H9 (cell line): ENCODE data around the gene CDIPT. TPM values are rescaled to one million over a fixed set of nuclear protein-coding genes. Genes with fewer than 3 reads are reported as not detected.
A peak's percentile ranks its signal among the peaks of the same experiment; 100 is the strongest.
"Not testable (repeated sequence)": the region's sequence is repeated elsewhere in the genome, so short reads cannot be mapped to it uniquely, and the experiment has no call there.

Experiments used
- DNase-seq: peaks from one replicate; pipeline ENCODE4 v3.0.0-alpha.2; 2017
- H2AFZ ChIP-seq: one replicate; pipeline ENCODE4 v1.6.1; 2013; ENCODE audit warnings: mild to moderate bottlenecking, low read length, control low read depth, moderate library complexity
- H2AK5ac ChIP-seq: 2 replicates; pipeline ENCODE4 v1.6.1; 2013; ENCODE audit warnings: low read length, control low read depth, mixed read lengths; ENCODE audit not compliant: insufficient read length
- H2BK120ac ChIP-seq: one replicate; pipeline ENCODE4 v1.6.1; 2013; ENCODE audit warnings: low read depth, mild to moderate bottlenecking, low read length, control low read depth, inconsistent platforms; ENCODE audit not compliant: poor library complexity, severe bottlenecking
- H2BK12ac ChIP-seq: 2 replicates; pipeline ENCODE4 v1.6.1; 2013; ENCODE audit warnings: low read length, control low read depth, mixed read lengths, low read depth; ENCODE audit not compliant: insufficient read length
- H2BK15ac ChIP-seq: 2 replicates; pipeline ENCODE4 v1.6.1; 2013; ENCODE audit warnings: low read depth, low read length, control low read depth
- H2BK20ac ChIP-seq: one replicate; pipeline ENCODE4 v1.6.1; 2013; ENCODE audit warnings: low read depth, mild to moderate bottlenecking, low read length, control low read depth, inconsistent platforms; ENCODE audit not compliant: poor library complexity, severe bottlenecking
- H2BK5ac ChIP-seq: 2 replicates; pipeline ENCODE4 v1.6.1; 2013; ENCODE audit warnings: low read length, control low read depth, mixed read lengths; ENCODE audit not compliant: insufficient read length
- H3K14ac ChIP-seq: 2 replicates; pipeline ENCODE4 v1.6.1; 2013; ENCODE audit warnings: low read length, control low read depth; ENCODE audit not compliant: insufficient read depth
- H3K18ac ChIP-seq: 2 replicates; pipeline ENCODE4 v1.6.1; 2013; ENCODE audit warnings: low read depth, mild to moderate bottlenecking, mixed read lengths, low read length, control low read depth; ENCODE audit not compliant: insufficient read length
- H3K23ac ChIP-seq: 2 replicates; pipeline ENCODE4 v1.6.1; 2013; ENCODE audit warnings: low read length, control low read depth, mixed read lengths, low read depth; ENCODE audit not compliant: insufficient read length
- H3K23me2 ChIP-seq: 2 replicates; pipeline ENCODE4 v1.6.1; 2013; ENCODE audit warnings: low read depth, mild to moderate bottlenecking, mixed read lengths, low read length, control low read depth; ENCODE audit not compliant: insufficient read length, poor library complexity, severe bottlenecking
- H3K27ac ChIP-seq: 2 replicates; pipeline ENCODE4 v1.5.1; 2013; ENCODE audit warnings: low read length, control low read depth, mixed read lengths, low read depth; ENCODE audit not compliant: insufficient read length
- H3K27me3 ChIP-seq: 2 replicates; pipeline ENCODE4 v1.6.1; 2013; ENCODE audit warnings: low read length, control low read depth, inconsistent platforms; ENCODE audit not compliant: insufficient read depth
- H3K4ac ChIP-seq: 2 replicates; pipeline ENCODE4 v1.6.1; 2013; ENCODE audit warnings: low read depth, mild to moderate bottlenecking, control low read depth, inconsistent platforms, low read length, moderate library complexity
- H3K4me1 ChIP-seq: 2 replicates; pipeline ENCODE4 v1.6.1; 2013; ENCODE audit warnings: low read length, control low read depth, inconsistent platforms; ENCODE audit not compliant: insufficient read depth
- H3K4me2 ChIP-seq: 2 replicates; pipeline ENCODE4 v1.6.1; 2013; ENCODE audit warnings: low read length, control low read depth, mixed read lengths; ENCODE audit not compliant: insufficient read length, insufficient read depth
- H3K56ac ChIP-seq: 2 replicates; pipeline ENCODE4 v1.6.1; 2013; ENCODE audit warnings: low read depth, mild to moderate bottlenecking, mixed read lengths, low read length, control low read depth; ENCODE audit not compliant: insufficient read length
- H3K79me1 ChIP-seq: 2 replicates; pipeline ENCODE4 v1.6.1; 2013; ENCODE audit warnings: low read depth, mild to moderate bottlenecking, moderate library complexity, low read length, control low read depth, inconsistent platforms; ENCODE audit not compliant: insufficient read depth, poor library complexity, severe bottlenecking
- H3K79me2 ChIP-seq: 2 replicates; pipeline ENCODE4 v1.6.1; 2013; ENCODE audit warnings: low read length, control low read depth, inconsistent platforms; ENCODE audit not compliant: insufficient read depth
- H3K9ac ChIP-seq: 2 replicates; pipeline ENCODE4 v1.6.1; 2013; ENCODE audit warnings: low read length, control low read depth, mixed read lengths; ENCODE audit not compliant: insufficient read length; ENCODE audit errors: extremely low read depth
- H3K9me3 ChIP-seq: one replicate; pipeline ENCODE4 v1.6.1; 2013; ENCODE audit warnings: low read depth, low read length, inconsistent platforms; ENCODE audit not compliant: control insufficient read depth
- H3T11ph ChIP-seq: one replicate; pipeline ENCODE4 v1.6.1; 2013; ENCODE audit warnings: mild to moderate bottlenecking, low read length, control low read depth, inconsistent platforms
- H4K20me1 ChIP-seq: one replicate; pipeline ENCODE4 v1.6.1; 2013; ENCODE audit not compliant: control insufficient read depth, insufficient read length, insufficient read depth
- H4K5ac ChIP-seq: 2 replicates; pipeline ENCODE4 v1.6.1; 2013; ENCODE audit warnings: low read depth, mild to moderate bottlenecking, mixed read lengths, low read length, control low read depth; ENCODE audit not compliant: insufficient read length
- H4K8ac ChIP-seq: replicated peaks from 2 replicates; pipeline ENCODE4 v1.6.1; 2013; ENCODE audit warnings: low read length, control low read depth, mixed read lengths, low read depth; ENCODE audit not compliant: insufficient read length
- H4K91ac ChIP-seq: 2 replicates; pipeline ENCODE4 v1.6.1; 2013; ENCODE audit warnings: low read depth, mild to moderate bottlenecking, moderate library complexity, mixed read lengths, low read length, control low read depth; ENCODE audit not compliant: insufficient read length
- H3K27ac Mint-ChIP-seq, 3 experiments: 2 replicates in 2 of 3; 3 replicates in 1 of 3; pipeline ENCODE4 v1.8.0; 2020 to 2021; ENCODE audit warnings: mixed read lengths in 3 of 3, mild to moderate bottlenecking in 1 of 3, moderate library complexity in 1 of 3
- H3K27me3 Mint-ChIP-seq: 2 replicates; pipeline ENCODE4 v1.8.0; 2021; ENCODE audit warnings: low read depth, mild to moderate bottlenecking, moderate library complexity, mixed read lengths
- H3K36me3 Mint-ChIP-seq, 3 experiments: 2 replicates in 2 of 3; 3 replicates in 1 of 3; pipeline ENCODE4 v1.8.0; 2020 to 2021; ENCODE audit warnings: low read depth in 3 of 3, mixed read lengths in 3 of 3; ENCODE audit not compliant: insufficient read depth in 1 of 3
- H3K4me1 Mint-ChIP-seq, 2 experiments: 2 replicates each; pipeline ENCODE4 v1.8.0; 2020; ENCODE audit warnings: mixed read lengths in 2 of 2
- H3K4me3 Mint-ChIP-seq, 2 experiments: 2 replicates in 1 of 2; 3 replicates in 1 of 2; pipeline ENCODE4 v1.8.0; 2020 to 2021; ENCODE audit warnings: mild to moderate bottlenecking in 2 of 2, mixed read lengths in 2 of 2, moderate library complexity in 1 of 2
- H3K9me3 Mint-ChIP-seq, 2 experiments: 2 replicates in 1 of 2; 3 replicates in 1 of 2; pipeline ENCODE4 v1.8.0; 2020; ENCODE audit warnings: mild to moderate bottlenecking in 2 of 2, mixed read lengths in 2 of 2, moderate library complexity in 1 of 2
- CTCF ChIP-seq: fragments of 200-600 bp; sonication (generic); conservative IDR thresholded peaks from 3 replicates; pipeline ENCODE4 v1.8.0; 2021; ENCODE audit warnings: antibody characterized with exemption, mild to moderate bottlenecking
- WGBS: extraction: QIAGEN DNeasy Blood & Tissue Kit; methylation state at CpG from one replicate; pipeline ENCODE4 v1.1.7; 2013; ENCODE audit warnings: missing lambda C conversion rate, low lambda C conversion rate, mixed read lengths; ENCODE audit not compliant: insufficient read length; ENCODE audit errors: extremely low coverage; 5-methylcytosine and 5-hydroxymethylcytosine counted together
- total RNA-seq: library from RNA; stranded (reverse); gene quantifications from 2 replicates; pipeline ENCODE4 v1.2.1, GENCODE V29; 2021

The CDIPT gene
- total RNA-seq, 1 experiment from 2014 or later, result 70.6 TPM

GRCh38 chr16:29891525-29892457 is 28.8 kb upstream of the CDIPT start:
- H3T11ph ChIP-seq, result no peak overlapping the region
- H3K4me1 Mint-ChIP-seq, result peaks cover 3 to 4% of the 10 kb centered on the region in 2 experiments; a peak in 3 of 4 replicates
- no peak overlapping the region for H2BK5ac ChIP-seq
- no peak overlapping the region for H2AFZ ChIP-seq
- no peak overlapping the region for H2BK12ac ChIP-seq
- H3K27me3 ChIP-seq, result no peaks in the 10 kb centered on the region
- no peaks in the 10 kb centered on the region for H3K9me3 ChIP-seq
- H3K18ac ChIP-seq, result no peak overlapping the region
- H3K27ac ChIP-seq, result no peak overlapping the region
- H3K4me2 ChIP-seq, result no peak overlapping the region
- H4K91ac ChIP-seq, result no peak overlapping the region
- H3K79me2 ChIP-seq, result no peaks in the 10 kb centered on the region
- H4K8ac ChIP-seq, result no peak overlapping the region
- H3K4ac ChIP-seq, result no peak overlapping the region
- no peak overlapping the region for H3K9ac ChIP-seq
- no peak overlapping the region for H3K23ac ChIP-seq
- H3K56ac ChIP-seq, result no peak overlapping the region
- H4K5ac ChIP-seq, result no peak overlapping the region
- peaks cover 7 to 34% (median 27%) of the 10 kb centered on the region in 3 experiments; a peak in 6 of 7 replicates for H3K36me3 Mint-ChIP-seq
- no peaks in the 10 kb centered on the region for H3K23me2 ChIP-seq
- H2BK120ac ChIP-seq, result no peak overlapping the region
- H3K79me1 ChIP-seq, result no peaks in the 10 kb centered on the region
- TF ChIP-seq CTCF, result no peak
- H3K9me3 Mint-ChIP-seq, result no peaks in the 10 kb centered on the region; a peak in 1 of 5 replicates
- no peak for DNase-seq
- no peak overlapping the region for H2BK15ac ChIP-seq
- H3K4me3 Mint-ChIP-seq, result no peak overlapping the region
- no peak overlapping the region for H2AK5ac ChIP-seq
- no peaks in the 10 kb centered on the region for H3K4me1 ChIP-seq
- H3K27me3 Mint-ChIP-seq, result no peaks in the 10 kb centered on the region
- no peak overlapping the region; the same call in 1 of the 2 replicates for H3K14ac ChIP-seq
- no peaks in the 10 kb centered on the region for H4K20me1 ChIP-seq
- no CpG with 5 or more reads among the region's 10 CpGs for WGBS
- H2BK20ac ChIP-seq, result no peak overlapping the region
- H3K27ac Mint-ChIP-seq, result peak overlapping the region in 1 of 3 experiments; percentile 69; a peak in 2 of 7 replicates

- not testable (repeated sequence) for H2BK15ac ChIP-seq, H3K56ac ChIP-seq, H3K79me2 ChIP-seq, H3K4me1 ChIP-seq, H2BK20ac ChIP-seq, H3K27me3 ChIP-seq, H2BK12ac ChIP-seq, H2AK5ac ChIP-seq, H3K18ac ChIP-seq, H3K23me2 ChIP-seq, H3K9ac ChIP-seq, H3K23ac ChIP-seq, H3K27ac Mint-ChIP-seq, H4K20me1 ChIP-seq, H3K9me3 ChIP-seq, H3K27me3 Mint-ChIP-seq, H3K79me1 ChIP-seq, H3K4me1 Mint-ChIP-seq, H3K4me3 Mint-ChIP-seq, H3K4me2 ChIP-seq, H4K91ac ChIP-seq, H4K5ac ChIP-seq, H4K8ac ChIP-seq, H3K9me3 Mint-ChIP-seq, H2BK5ac ChIP-seq, H3K27ac ChIP-seq, H3T11ph ChIP-seq, H3K4ac ChIP-seq, H2BK120ac ChIP-seq, DNase-seq, H3K14ac ChIP-seq, H2AFZ ChIP-seq
- H3K36me3 Mint-ChIP-seq, result peaks cover 10 to 31% (median 25%) of the 10 kb centered on the region in 3 experiments; a peak in 6 of 7 replicates
- WGBS, result no CpG with 5 or more reads among the region's 3 CpGs
These were observed 26.3 kb upstream of the CDIPT start for GRCh38 chr16:29889372-29889771.
